Right cardiac atrium (tissue), 5 donors: ENCODE data around the gene MOB2. TPM values are rescaled to one million over a fixed set of nuclear protein-coding genes. Genes with fewer than 3 reads are reported as not detected.

Experiments used
- ATAC-seq, 2 donors: fragments of 200-7000 bp; cut with Tn5 transposase; one replicate each; pipeline versions ENCODE4 v1.8.0 to v1.9.1; 2020; ENCODE audit warnings: moderate library complexity in 2 of 2, mild to moderate bottlenecking in 1 of 2
- DNase-seq, 3 donors: peaks; one replicate each; pipeline ENCODE4 v3.0.0-alpha.2; 2020
- H3K27ac ChIP-seq: one replicate; pipeline ENCODE4 v1.5.1; 2013; ENCODE audit warnings: mild to moderate bottlenecking, low read length, control low read depth, moderate library complexity
- H3K27me3 ChIP-seq: one replicate; pipeline ENCODE4 v1.6.1; 2013; ENCODE audit not compliant: control insufficient read depth, insufficient read depth
- H3K4me1 ChIP-seq: one replicate; pipeline ENCODE4 v1.6.1; 2013; ENCODE audit warnings: low read length; ENCODE audit not compliant: control insufficient read depth, insufficient read depth
- H3K4me3 ChIP-seq: one replicate; pipeline ENCODE4 v1.5.1; 2013; ENCODE audit warnings: low read length, control low read depth
- H3K9me3 ChIP-seq: one replicate; pipeline ENCODE4 v1.6.1; 2013; ENCODE audit warnings: low read length; ENCODE audit not compliant: control insufficient read depth
- WGBS: extraction: QIAGEN DNeasy Blood & Tissue Kit; methylation state at CpG from one replicate; pipeline ENCODE4 v1.1.7; 2013; 5-methylcytosine and 5-hydroxymethylcytosine counted together
- intact Hi-C, 4 donors: fragments of 100-400 bp; cut with DNase I; formaldehyde crosslinking; loops; one replicate each; pipeline versions ENCODE4 v1.11.0 to v1.14.0; 2022 to 2023
- polyA plus RNA-seq: library from polyadenylated mRNA; stranded (reverse); fragments of 200-250 nt; gene quantifications from one replicate; pipeline ENCODE4 v1.2.3, GENCODE V29; 2013
- total RNA-seq, 4 donors: library from RNA; stranded (reverse); fragmentation: NEBNext Ultra II Directional; extraction: Animal tissue kit (Norgen Biotek cat#: 25700); gene quantifications; one replicate each; pipeline ENCODE4 v1.2.1, GENCODE V29; 2021
- donor health status: healthy with polysubstance abuse.
- donor health status: DM: no; HTN: yes; CAD: no.
- donor health status: DM: no; HTN: no; CAD: no.
- donor health status: DM: no; HTN: yes; CAD: no; lungs with severe emphysema.
- donor health status: DM: yes; HTN: yes; CAD: no.

The MOB2 gene
- total and polyA plus RNA-seq, 5 donors = 35.0 to 45.0 (median 41.6) TPM

- WGBS = 63% methylated on average over 29 of the region's 29 CpGs
- Histone ChIP-seq H3K9me3 (no peaks in the 10 kb centered on the region), H3K27me3 (no peaks in the 10 kb centered on the region), H3K4me1 (no peaks in the 10 kb centered on the region), H3K4me3 (no peak overlapping the region), H3K27ac (no peak overlapping the region)
- intact Hi-C loops = no loop called here
- no peak for DNase-seq
- ATAC-seq = no peak
Observed at GRCh38 chr11:1459764-1460395, 26.7 kb downstream of the MOB2 start.

- no peaks in the 10 kb centered on the region for H3K4me1 ChIP-seq
- intact Hi-C loops = no loop called here
Observed at GRCh38 chr11:1459219-1459575, 27.4 kb downstream of the MOB2 start.

GRCh38 chr11:1458340-1459218, 28.0 kb downstream of the MOB2 start:
- intact Hi-C loops = no loop called here
- WGBS = 36% methylated on average over 18 of the region's 18 CpGs
- no peaks in the 10 kb centered on the region for H3K9me3 ChIP-seq
- H3K27ac ChIP-seq = no peak overlapping the region
- H3K4me1 ChIP-seq = no peaks in the 10 kb centered on the region
- H3K4me3 ChIP-seq = no peak overlapping the region
- ATAC-seq (peak; percentile 58 to 70), DNase-seq (peak; percentile 62 to 90 (median 87))
- H3K27me3 ChIP-seq = no peaks in the 10 kb centered on the region

More at GRCh38 chr11:1459219-1459575, 27.4 kb downstream of the MOB2 start:
- Histone ChIP-seq H3K27ac (no peak overlapping the region), H3K4me3 (no peak overlapping the region), H3K9me3 (no peaks in the 10 kb centered on the region), H3K27me3 (no peaks in the 10 kb centered on the region)
- 81% methylated on average over 14 of the region's 14 CpGs for WGBS
- DNase-seq (no peak), ATAC-seq (peak in 1 of 2 donors; percentile 1)

GRCh38 chr11:1457856-1458255, 28.7 kb downstream of the MOB2 start:
- Histone ChIP-seq H3K9me3 (no peaks in the 10 kb centered on the region), H3K27ac (no peak overlapping the region), H3K4me3 (no peak overlapping the region), H3K27me3 (no peaks in the 10 kb centered on the region), H3K4me1 (no peaks in the 10 kb centered on the region)
- WGBS = 89% methylated on average over 18 of the region's 18 CpGs
- ATAC-seq = no peak
- intact Hi-C loops = no loop called here
- DNase-seq = peak in 1 of 3 donors; percentile 53

GRCh38 chr11:1457326-1457680, 29.3 kb downstream of the MOB2 start:
- intact Hi-C loops = no loop called here
- Histone ChIP-seq H3K4me3 (no peak overlapping the region), H3K27ac (no peak overlapping the region), H3K9me3 (no peaks in the 10 kb centered on the region), H3K27me3 (no peaks in the 10 kb centered on the region), H3K4me1 (no peaks in the 10 kb centered on the region)
- WGBS = 87% methylated on average over 13 of the region's 13 CpGs
- DNase-seq (peak in 1 of 3 donors; percentile 52), ATAC-seq (no peak)

GRCh38 chr11:1456596-1457325, 29.8 kb downstream of the MOB2 start:
- DNase-seq = peak in 1 of 3 donors; percentile 60
- ATAC-seq = no peak
- Histone ChIP-seq H3K27ac (no peak overlapping the region), H3K4me1 (no peaks in the 10 kb centered on the region), H3K27me3 (no peaks in the 10 kb centered on the region), H3K4me3 (no peak overlapping the region), H3K9me3 (no peaks in the 10 kb centered on the region)
- WGBS = 88% methylated on average over 44 of the region's 44 CpGs
- intact Hi-C loops = no loop called here

GRCh38 chr11:1456176-1456575, 30.4 kb downstream of the MOB2 start:
- no peaks in the 10 kb centered on the region for H3K27me3 ChIP-seq
- no peak overlapping the region for H3K4me3 ChIP-seq
- DNase-seq (peak in 1 of 3 donors; percentile 44), ATAC-seq (no peak)
- H3K27ac ChIP-seq = no peak overlapping the region
- 70% methylated on average over 22 of the region's 22 CpGs for WGBS
- H3K9me3 ChIP-seq = no peaks in the 10 kb centered on the region
- intact Hi-C loops = no loop called here
- no peaks in the 10 kb centered on the region for H3K4me1 ChIP-seq

- Histone ChIP-seq H3K27me3 (no peaks in the 10 kb centered on the region), H3K27ac (no peak overlapping the region), H3K4me3 (no peak overlapping the region), H3K4me1 (no peaks in the 10 kb centered on the region), H3K9me3 (no peaks in the 10 kb centered on the region)
- ATAC-seq (no peak), DNase-seq (peak in 1 of 3 donors; percentile 60)
- intact Hi-C loops = no loop called here
- WGBS = 70% methylated on average over 5 of the region's 5 CpGs
Observed at GRCh38 chr11:1455763-1456060, 30.9 kb downstream of the MOB2 start.

GRCh38 chr11:1455032-1455762, 31.4 kb downstream of the MOB2 start:
- ATAC-seq (no peak), DNase-seq (peak in 1 of 3 donors; percentile 49)
- WGBS = 71% methylated on average over 24 of the region's 24 CpGs
- Histone ChIP-seq H3K27ac (no peak overlapping the region), H3K4me3 (no peak overlapping the region), H3K9me3 (no peaks in the 10 kb centered on the region), H3K4me1 (no peaks in the 10 kb centered on the region), H3K27me3 (no peaks in the 10 kb centered on the region)
- intact Hi-C loops = no loop called here

GRCh38 chr11:1454576-1454975, 32.0 kb downstream of the MOB2 start:
- DNase-seq = peak in 1 of 3 donors; percentile 46
- no peak for ATAC-seq
- Histone ChIP-seq H3K4me1 (no peaks in the 10 kb centered on the region), H3K4me3 (no peak overlapping the region), H3K9me3 (no peaks in the 10 kb centered on the region), H3K27ac (no peak overlapping the region), H3K27me3 (no peaks in the 10 kb centered on the region)
- intact Hi-C loops = no loop called here
- WGBS = 71% methylated on average over 21 of the region's 21 CpGs
